HG02763 (cell line): ENCODE measurements around the gene IZUMO2.

Experiments
- ATAC-seq: cut with Tn5 transposase; IDR thresholded peaks from one replicate; pipeline ENCODE4 v1.9.1; 2021; ENCODE audit warnings: mild to moderate bottlenecking, moderate library complexity; ENCODE audit not compliant: unreplicated experiment

IZUMO2 gene

GRCh38 chr19:50162988-50163387 lies at the start of gene IZUMO2:
Gene IZUMO2, minus strand, starts transcription at chr19:50163281. Its CDS starts 87 bp downstream, at chr19:50163194.
- no peak for ATAC-seq

- ATAC-seq = no peak
Measured at GRCh38 chr19:50210425-50210824, 47.3 kb upstream of the IZUMO2 start.

- no peak for ATAC-seq
Measured at GRCh38 chr19:50209131-50209530, 46.0 kb upstream of the IZUMO2 start.

- ATAC-seq = no peak
Measured at GRCh38 chr19:50207730-50208129, 44.6 kb upstream of the IZUMO2 start.

GRCh38 chr19:50206191-50206590 lies 43.1 kb upstream of the IZUMO2 start:
- no peak for ATAC-seq

GRCh38 chr19:50205681-50206138 lies 42.6 kb upstream of the IZUMO2 start:
- ATAC-seq = no peak

GRCh38 chr19:50204811-50205675 lies 42.0 kb upstream of the IZUMO2 start:
- no peak for ATAC-seq

GRCh38 chr19:50204081-50204428 lies 41.0 kb upstream of the IZUMO2 start:
- no peak for ATAC-seq

GRCh38 chr19:50203281-50204080 lies 40.4 kb upstream of the IZUMO2 start, which contains the start of gene MYH14:
Gene MYH14, plus strand, starts transcription at chr19:50203622. Its CDS starts 6,744 bp downstream, at chr19:50210366.
- ATAC-seq = no peak

- ATAC-seq = no peak
Measured at GRCh38 chr19:50202962-50203280, 39.8 kb upstream of the IZUMO2 start.

GRCh38 chr19:50202386-50202785 lies 39.3 kb upstream of the IZUMO2 start:
- ATAC-seq = no peak

- no peak for ATAC-seq
Measured at GRCh38 chr19:50199259-50199555, 36.1 kb upstream of the IZUMO2 start.

GRCh38 chr19:50198431-50199258 lies 35.6 kb upstream of the IZUMO2 start:
- ATAC-seq = no peak

GRCh38 chr19:50197348-50197747 lies 34.3 kb upstream of the IZUMO2 start:
- ATAC-seq = no peak

- no peak for ATAC-seq
Measured at GRCh38 chr19:50196322-50196932, 33.3 kb upstream of the IZUMO2 start.

GRCh38 chr19:50195224-50195623 lies 32.1 kb upstream of the IZUMO2 start:
- ATAC-seq = no peak

- ATAC-seq = no peak
Measured at GRCh38 chr19:50192463-50193211, 29.6 kb upstream of the IZUMO2 start.

- ATAC-seq = no peak
Measured at GRCh38 chr19:50191216-50191615, 28.1 kb upstream of the IZUMO2 start.

GRCh38 chr19:50190439-50190891 lies 27.4 kb upstream of the IZUMO2 start:
- no peak for ATAC-seq

- ATAC-seq = no peak
Measured at GRCh38 chr19:50189331-50189730, 26.2 kb upstream of the IZUMO2 start.
